GM21529 (cell line): Measurements from ENCODE around the gene ATF4.
"Not testable (repeated sequence)": the region's sequence is repeated elsewhere in the genome, so short reads cannot be mapped to it uniquely, and the experiment has no call there.

Experiments
- ATAC-seq: cut with Tn5 transposase; IDR thresholded peaks from one replicate; pipeline ENCODE4 v1.9.1; 2021; ENCODE audit not compliant: unreplicated experiment

ATF4 gene

GRCh38 chr22:39489094-39490068, 31.0 kb upstream of the ATF4 start:
- ATAC-seq, result no peak

GRCh38 chr22:39490135-39490798, 30.1 kb upstream of the ATF4 start:
- ATAC-seq, result peak; percentile 86

GRCh38 chr22:39490966-39491680, 29.2 kb upstream of the ATF4 start:
- ATAC-seq, result no peak

- no peak for ATAC-seq
These were observed 28.7 kb upstream of the ATF4 start for GRCh38 chr22:39491696-39492095.

GRCh38 chr22:39492186-39492585, 28.2 kb upstream of the ATF4 start:
- no peak for ATAC-seq

GRCh38 chr22:39493759-39494158, 26.6 kb upstream of the ATF4 start:
- ATAC-seq, result no peak

GRCh38 chr22:39494471-39495120, 25.8 kb upstream of the ATF4 start:
- ATAC-seq, result no peak

GRCh38 chr22:39496131-39496838, 24.1 kb upstream of the ATF4 start:
- ATAC-seq, result peak; percentile 71

GRCh38 chr22:39497429-39497828, 22.9 kb upstream of the ATF4 start:
- no peak for ATAC-seq

- no peak for ATAC-seq
These were observed 22.0 kb upstream of the ATF4 start for GRCh38 chr22:39498368-39498767.

- no peak for ATAC-seq
These were observed 21.6 kb upstream of the ATF4 start for GRCh38 chr22:39498802-39499201.

- no peak for ATAC-seq
These were observed 20.3 kb upstream of the ATF4 start for GRCh38 chr22:39500101-39500500.

- no peak for ATAC-seq
These were observed 18.7 kb upstream of the ATF4 start for GRCh38 chr22:39501644-39502108.

- ATAC-seq, result peak; percentile 94
These were observed 18.1 kb upstream of the ATF4 start, which contains the start of gene MIEF1 for GRCh38 chr22:39502109-39502788. Gene MIEF1, plus strand, starts transcription at chr22:39502290. Its CDS starts 9,005 bp downstream, at chr22:39511295.

GRCh38 chr22:39502789-39503409, 17.5 kb upstream of the ATF4 start:
- ATAC-seq, result no peak

GRCh38 chr22:39503630-39504029, 16.7 kb upstream of the ATF4 start:
- ATAC-seq, result no peak

- ATAC-seq, result no peak
These were observed 16.3 kb upstream of the ATF4 start for GRCh38 chr22:39504071-39504470.

GRCh38 chr22:39507021-39507420, 13.3 kb upstream of the ATF4 start:
- not testable (repeated sequence) for ATAC-seq

GRCh38 chr22:39508393-39508792, 12.0 kb upstream of the ATF4 start:
- no peak for ATAC-seq
